Measurements from ENCODE around the gene GDF2. TPM values are rescaled to one million over a fixed set of nuclear protein-coding genes. Genes with fewer than 3 reads are reported as not detected.

Gene GDF2
- total RNA-seq (2022) (not detected in 2 replicates), Bru-seq, nascent RNA (not detected), BruChase-seq, experiment 1, labeled RNA remaining after a 2-hour chase (not detected), BruChase-seq, experiment 2, labeled RNA remaining after a 6-hour chase (not detected)
- long read RNA-seq: 0 reads

DNA sequence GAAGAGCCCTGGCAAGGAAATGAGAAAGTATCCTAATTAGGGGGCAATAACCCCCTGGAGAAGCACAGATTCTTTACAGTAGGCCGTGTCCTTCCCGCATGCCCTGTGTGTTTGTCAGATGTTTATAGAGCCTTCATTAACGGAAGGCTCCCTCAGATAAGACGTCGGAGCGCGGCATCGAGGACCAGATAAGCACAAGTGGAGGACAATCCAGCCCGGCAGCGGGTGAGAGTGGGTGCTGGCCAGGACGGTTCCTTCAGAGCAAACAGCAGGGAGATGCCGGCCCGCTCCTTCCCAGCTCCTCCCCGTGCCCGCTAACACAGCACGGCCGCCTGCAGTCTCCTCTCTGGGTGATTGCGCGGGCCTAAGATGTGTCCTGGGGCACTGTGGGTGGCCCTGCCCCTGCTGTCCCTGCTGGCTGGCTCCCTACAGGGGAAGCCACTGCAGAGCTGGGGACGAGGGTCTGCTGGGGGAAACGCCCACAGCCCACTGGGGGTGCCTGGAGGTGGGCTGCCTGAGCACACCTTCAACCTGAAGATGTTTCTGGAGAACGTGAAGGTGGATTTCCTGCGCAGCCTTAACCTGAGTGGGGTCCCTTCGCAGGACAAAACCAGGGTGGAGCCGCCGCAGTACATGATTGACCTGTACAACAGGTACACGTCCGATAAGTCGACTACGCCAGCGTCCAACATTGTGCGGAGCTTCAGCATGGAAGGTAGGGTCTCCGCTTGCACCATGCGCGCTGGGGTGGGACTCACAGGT, at the start of gene GDF2:
Gene GDF2, plus strand, starts transcription at position 155 of the 762 bp plus-strand sequence. Its CDS starts 215 bp downstream, at position 370.
- no TSS peak for BruUV-seq (replicated peaks)

DNA sequence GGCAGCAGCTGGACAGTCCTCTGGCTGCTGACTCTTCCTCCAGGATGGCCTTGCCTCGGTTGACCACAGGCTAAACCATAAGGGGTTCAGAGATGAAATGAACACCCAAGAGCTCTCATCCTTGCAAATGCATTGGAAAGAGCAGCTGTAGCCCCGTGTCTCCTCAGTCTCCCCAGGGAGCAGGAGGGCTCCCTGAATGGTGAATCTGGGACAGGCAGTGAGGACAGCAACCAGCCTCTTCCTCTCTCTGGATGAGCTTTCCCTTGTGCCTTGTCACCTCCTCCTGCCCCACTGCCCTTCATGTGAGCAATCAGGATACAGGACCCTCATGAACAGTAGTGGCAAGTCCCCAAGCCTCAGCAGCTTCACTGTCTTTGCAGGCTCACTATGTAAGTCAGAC, 46.2 kb upstream of the GDF2 start:
- DNase-seq: no peak
- H3K4me3 Mint-ChIP-seq (ENCODE audit: unreplicated experiment): no peak overlapping the region
- POLR2A ChIA-PET: interaction anchor here (0.6 kb wide), 1 partner anchor 49 kb away, joined by 3 read pairs; no protein-coding TSS in a partner anchor
- H3K36me3 Mint-ChIP-seq (ENCODE audit: insufficient read depth, unreplicated experiment): no peaks in the 10 kb centered on the region
- Histone ChIP-seq H3K4me3 (ENCODE audit: low read depth, low read length) (no peak overlapping the region), H3K4me1 (no peaks in the 10 kb centered on the region), H3K9me3 (peaks cover 16% of the 10 kb centered on the region), H3K27me3 (replicated peaks; ENCODE audit: control insufficient read depth, insufficient read depth, low read length) (no peaks in the 10 kb centered on the region), H3K36me3 (ENCODE audit: control insufficient read depth, insufficient read depth, low read length) (no peaks in the 10 kb centered on the region)
- no TSS peak for BruUV-seq (replicated peaks)
- H3K27me3 Mint-ChIP-seq (ENCODE audit: insufficient read depth, unreplicated experiment): peaks cover 21% of the 10 kb centered on the region
- CTCF ChIA-PET: no interaction called here
- H3K27ac Mint-ChIP-seq (ENCODE audit: unreplicated experiment): no peak overlapping the region
- intact Hi-C loops (cut with micrococcal nuclease; ENCODE audit: unreplicated experiment): no loop called here
- H3K9me3 Mint-ChIP-seq (ENCODE audit: unreplicated experiment): peaks cover 6% of the 10 kb centered on the region
- H3K4me1 Mint-ChIP-seq (ENCODE audit: low read depth, unreplicated experiment): peaks cover 6% of the 10 kb centered on the region
- TF ChIP-seq, protein P1, sequence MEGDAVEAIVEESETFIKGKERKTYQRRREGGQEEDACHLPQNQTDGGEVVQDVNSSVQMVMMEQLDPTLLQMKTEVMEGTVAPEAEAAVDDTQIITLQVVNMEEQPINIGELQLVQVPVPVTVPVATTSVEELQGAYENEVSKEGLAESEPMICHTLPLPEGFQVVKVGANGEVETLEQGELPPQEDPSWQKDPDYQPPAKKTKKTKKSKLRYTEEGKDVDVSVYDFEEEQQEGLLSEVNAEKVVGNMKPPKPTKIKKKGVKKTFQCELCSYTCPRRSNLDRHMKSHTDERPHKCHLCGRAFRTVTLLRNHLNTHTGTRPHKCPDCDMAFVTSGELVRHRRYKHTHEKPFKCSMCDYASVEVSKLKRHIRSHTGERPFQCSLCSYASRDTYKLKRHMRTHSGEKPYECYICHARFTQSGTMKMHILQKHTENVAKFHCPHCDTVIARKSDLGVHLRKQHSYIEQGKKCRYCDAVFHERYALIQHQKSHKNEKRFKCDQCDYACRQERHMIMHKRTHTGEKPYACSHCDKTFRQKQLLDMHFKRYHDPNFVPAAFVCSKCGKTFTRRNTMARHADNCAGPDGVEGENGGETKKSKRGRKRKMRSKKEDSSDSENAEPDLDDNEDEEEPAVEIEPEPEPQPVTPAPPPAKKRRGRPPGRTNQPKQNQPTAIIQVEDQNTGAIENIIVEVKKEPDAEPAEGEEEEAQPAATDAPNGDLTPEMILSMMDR (IDR thresholded peaks at IDR 0.05; ENCODE audit: insufficient read depth in 1 of 2, low read depth in 1 of 2, low read length in 1 of 2, severe bottlenecking in 1 of 2, unreplicated experiment in 1 of 2): no peak

More for the DNA sequence above, at the start of gene GDF2:
- Histone ChIP-seq H3K4me3 (ENCODE audit: low read depth, low read length) (no peak within 1 kb of the TSS), H3K4me1 (no peaks in the 10 kb centered on the region), H3K27me3 (replicated peaks; ENCODE audit: control insufficient read depth, insufficient read depth, low read length) (no peaks in the 10 kb centered on the region), H3K36me3 (ENCODE audit: control insufficient read depth, insufficient read depth, low read length) (no peaks in the 10 kb centered on the region), H3K9me3 (0 out of 2 replicates have a peak, but pooled peaks cover 3% of the 10 kb centered on the region)
- TF ChIP-seq, protein P1 (IDR thresholded peaks at IDR 0.05; ENCODE audit: insufficient read depth in 1 of 2, low read depth in 1 of 2, low read length in 1 of 2, severe bottlenecking in 1 of 2, unreplicated experiment in 1 of 2): no peak
- H3K4me1 Mint-ChIP-seq (ENCODE audit: low read depth, unreplicated experiment): peaks cover 6% of the 10 kb centered on the region
- H3K36me3 Mint-ChIP-seq (ENCODE audit: insufficient read depth, unreplicated experiment): no peaks in the 10 kb centered on the region
- DNase-seq: peak in 1 of 2 experiments; percentile 29
- H3K27me3 Mint-ChIP-seq (ENCODE audit: insufficient read depth, unreplicated experiment): peaks cover 22% of the 10 kb centered on the region
- intact Hi-C loops (cut with micrococcal nuclease; ENCODE audit: unreplicated experiment): no loop called here
- ChIA-PET CTCF (interaction anchor here (2.5 kb wide), 1 partner anchor 10 kb away, joined by 10 read pairs; no protein-coding TSS in a partner anchor), POLR2A (no interaction called here)
- no peak within 1 kb of the TSS for H3K27ac Mint-ChIP-seq (ENCODE audit: unreplicated experiment)
- no peak within 1 kb of the TSS for H3K4me3 Mint-ChIP-seq (ENCODE audit: unreplicated experiment)
- peaks cover 8% of the 10 kb centered on the region for H3K9me3 Mint-ChIP-seq (ENCODE audit: unreplicated experiment)

DNA sequence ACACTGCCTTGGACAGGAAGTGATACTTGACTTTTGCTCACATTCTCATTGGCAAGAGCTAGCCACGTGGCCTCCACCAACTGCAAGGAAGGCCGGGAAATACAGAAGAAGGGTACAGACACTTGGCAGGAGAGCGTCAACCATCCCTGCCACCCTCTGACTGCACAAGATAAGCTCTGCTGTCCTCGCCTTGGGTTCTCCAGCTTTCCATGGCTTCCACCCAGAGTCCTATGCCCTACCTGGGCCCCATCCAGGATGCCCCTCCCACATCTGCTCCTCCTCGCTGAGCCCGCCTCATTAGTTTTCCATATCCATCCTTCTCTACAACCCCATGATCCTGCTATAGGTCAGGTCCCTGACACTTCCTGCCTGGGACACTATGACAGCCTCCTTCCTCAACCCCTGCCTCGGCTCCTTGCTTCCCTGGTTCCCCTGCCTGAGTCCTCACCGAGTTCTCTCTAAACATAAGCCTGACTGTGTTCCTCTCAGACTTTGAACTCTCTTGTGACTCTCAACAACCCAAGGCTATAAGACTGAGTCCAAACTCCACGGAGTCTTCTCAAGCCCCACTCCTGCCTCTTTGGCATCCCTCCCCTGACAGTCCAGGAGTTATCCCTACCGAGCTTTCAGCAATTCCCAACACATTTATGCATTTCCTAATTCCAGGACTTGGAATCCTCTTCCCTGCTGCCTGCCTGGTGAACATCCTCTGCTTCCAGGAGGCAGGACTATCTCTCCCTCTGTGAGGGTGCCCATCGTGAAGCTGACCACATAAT, 45.5 kb upstream of the GDF2 start:
- Mint-ChIP-seq H3K36me3 (ENCODE audit: insufficient read depth, unreplicated experiment) (no peaks in the 10 kb centered on the region), H3K27me3 (ENCODE audit: insufficient read depth, unreplicated experiment) (peaks cover 22% of the 10 kb centered on the region), H3K9me3 (ENCODE audit: unreplicated experiment) (peaks cover 6% of the 10 kb centered on the region), H3K4me1 (ENCODE audit: low read depth, unreplicated experiment) (peaks cover 6% of the 10 kb centered on the region), H3K4me3 (ENCODE audit: unreplicated experiment) (no peak overlapping the region), H3K27ac (ENCODE audit: unreplicated experiment) (no peak overlapping the region)
- Histone ChIP-seq H3K4me3 (ENCODE audit: low read depth, low read length) (no peak overlapping the region), H3K36me3 (ENCODE audit: control insufficient read depth, insufficient read depth, low read length) (no peaks in the 10 kb centered on the region), H3K9me3 (peaks cover 16% of the 10 kb centered on the region), H3K4me1 (no peaks in the 10 kb centered on the region), H3K27me3 (replicated peaks; ENCODE audit: control insufficient read depth, insufficient read depth, low read length) (no peaks in the 10 kb centered on the region)
- ChIA-PET POLR2A (interaction anchor here (0.6 kb wide), 1 partner anchor 50 kb away, joined by 3 read pairs; no protein-coding TSS in a partner anchor), CTCF (no interaction called here)
- no peak for DNase-seq
- TF ChIP-seq, protein P1 (IDR thresholded peaks at IDR 0.05; ENCODE audit: insufficient read depth in 1 of 2, low read depth in 1 of 2, low read length in 1 of 2, severe bottlenecking in 1 of 2, unreplicated experiment in 1 of 2): no peak
- intact Hi-C loops (cut with micrococcal nuclease; ENCODE audit: unreplicated experiment): no loop called here
- no TSS peak for BruUV-seq (replicated peaks)
